Lung microvascular endothelial cell (primary cell): Measurements from ENCODE around the gene KLF13. TPM values are rescaled to one million over a fixed set of nuclear protein-coding genes. Genes with fewer than 3 reads are reported as not detected.
A peak's percentile ranks its signal among the peaks of the same experiment; 100 is the strongest.

ENCODE experiments used
- DNase-seq, 2 donors: peaks; one replicate each; pipeline versions ENCODE4 v3.0.0 to v3.0.0-alpha.2; 2010; ENCODE audit warnings: low read depth in 2 of 2
- total RNA-seq: library from RNA; depleted of rRNA; stranded (reverse); fragments of >200 nt; gene quantifications from 2 replicates; pipeline ENCODE4 v1.2.1, GENCODE V29; 2014

KLF13 gene
- total RNA-seq, 1 donor from 2014 or later, result 31.7 TPM

DNA sequence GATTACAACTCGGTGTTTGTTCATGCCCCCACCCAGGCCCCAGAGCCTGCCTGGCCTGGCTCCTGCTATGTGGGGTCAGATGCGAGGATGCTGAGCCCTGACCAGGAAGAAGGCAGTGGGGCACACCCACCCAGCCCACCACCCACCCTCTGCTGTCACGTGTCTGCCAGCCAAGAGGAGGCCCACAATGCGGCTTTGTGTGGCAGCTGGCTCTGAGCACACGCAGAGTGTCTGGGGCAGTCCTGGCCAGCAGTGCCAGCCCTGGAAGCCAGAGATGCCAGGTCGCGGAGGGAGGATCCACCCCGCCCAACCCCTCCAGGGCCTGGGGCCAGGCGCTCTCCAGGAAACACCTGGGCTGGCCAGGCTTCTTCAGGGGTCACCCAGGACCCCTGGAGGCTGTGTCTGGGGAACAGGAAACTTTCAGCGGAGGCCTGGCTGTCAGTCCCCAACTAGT lies 26.4 kb upstream of the KLF13 start:
- DNase-seq, result no peak

DNA sequence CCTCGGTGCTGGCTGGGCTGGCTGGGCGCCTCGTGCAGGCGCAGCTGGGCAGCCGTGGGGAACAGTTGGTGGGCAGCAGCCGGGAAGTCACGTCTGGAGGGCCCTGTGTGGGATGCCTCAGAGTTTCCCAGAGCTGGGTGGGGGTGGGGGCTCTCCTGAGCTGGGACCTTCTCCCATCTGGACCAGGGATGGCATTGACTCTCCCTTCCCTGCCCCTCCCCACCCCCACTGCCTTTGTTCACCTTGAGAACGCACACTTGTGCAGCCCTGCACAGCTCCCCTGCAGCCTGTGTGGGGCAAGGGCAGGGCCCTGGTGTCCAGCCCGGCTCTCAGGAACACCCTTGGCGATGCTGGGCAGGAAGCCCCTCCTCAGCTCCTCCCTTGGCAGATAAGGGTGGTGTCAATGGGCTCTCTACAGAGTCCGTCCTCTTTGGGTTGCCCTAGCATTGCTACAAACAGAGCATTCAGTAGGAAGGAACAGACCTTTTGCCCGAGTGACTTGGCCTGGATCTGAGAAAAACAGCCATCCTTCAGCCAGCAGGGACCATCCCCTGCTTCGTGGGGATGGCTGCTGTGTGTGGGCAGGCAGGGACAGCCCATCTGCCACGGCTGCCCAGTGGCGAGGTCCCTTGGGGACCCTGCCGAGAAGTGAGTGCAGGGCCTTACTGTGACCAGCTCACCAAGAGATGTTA lies 25.5 kb upstream of the KLF13 start:
- no peak for DNase-seq

DNA sequence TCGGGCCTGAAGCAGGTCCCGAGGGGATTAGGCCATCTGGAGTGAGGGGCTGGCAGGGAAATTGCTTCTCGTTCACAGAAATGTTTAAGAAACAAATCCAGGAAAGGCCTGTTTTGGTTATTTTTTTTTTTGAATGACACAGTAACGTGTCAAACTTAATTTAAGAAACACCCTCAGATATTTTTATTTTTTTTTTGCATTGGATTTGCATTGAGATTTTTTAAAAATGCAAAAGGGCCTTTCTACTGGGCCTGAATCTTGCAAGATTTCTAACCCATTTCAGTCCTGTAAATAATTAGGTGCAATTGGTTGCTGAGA lies 25.0 kb upstream of the KLF13 start:
- DNase-seq, result no peak

DNA sequence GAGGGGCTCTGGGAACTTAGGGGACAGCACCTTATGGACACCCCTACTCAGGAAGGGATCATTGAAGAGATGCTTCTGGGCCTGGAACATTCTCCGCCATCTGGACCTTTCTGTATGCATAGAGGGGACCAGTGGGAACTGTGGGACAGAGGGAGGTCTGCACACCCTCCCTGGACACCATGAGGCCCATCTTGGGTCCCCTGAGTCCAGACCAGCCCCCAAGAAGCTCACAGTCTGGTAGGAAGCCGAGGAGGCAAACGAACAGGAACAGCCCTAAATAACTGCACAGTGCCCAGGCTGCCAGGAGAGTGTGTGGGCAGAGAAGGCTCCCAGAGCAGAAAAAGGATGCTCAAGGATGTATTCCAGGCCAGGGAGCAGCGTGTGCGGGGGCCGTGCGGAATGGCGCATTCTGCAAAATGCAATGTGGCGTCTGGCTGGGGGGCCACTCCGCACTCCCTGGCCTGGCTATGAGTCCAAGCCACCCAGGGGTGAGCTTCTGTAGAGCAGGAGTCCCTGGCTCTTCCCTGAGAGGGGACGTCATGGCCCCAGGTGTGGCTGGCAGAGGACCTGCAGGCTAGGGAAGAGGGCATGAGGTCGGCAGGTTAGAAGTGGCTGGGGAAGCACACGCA lies 24.5 kb upstream of the KLF13 start:
- no peak for DNase-seq

DNA sequence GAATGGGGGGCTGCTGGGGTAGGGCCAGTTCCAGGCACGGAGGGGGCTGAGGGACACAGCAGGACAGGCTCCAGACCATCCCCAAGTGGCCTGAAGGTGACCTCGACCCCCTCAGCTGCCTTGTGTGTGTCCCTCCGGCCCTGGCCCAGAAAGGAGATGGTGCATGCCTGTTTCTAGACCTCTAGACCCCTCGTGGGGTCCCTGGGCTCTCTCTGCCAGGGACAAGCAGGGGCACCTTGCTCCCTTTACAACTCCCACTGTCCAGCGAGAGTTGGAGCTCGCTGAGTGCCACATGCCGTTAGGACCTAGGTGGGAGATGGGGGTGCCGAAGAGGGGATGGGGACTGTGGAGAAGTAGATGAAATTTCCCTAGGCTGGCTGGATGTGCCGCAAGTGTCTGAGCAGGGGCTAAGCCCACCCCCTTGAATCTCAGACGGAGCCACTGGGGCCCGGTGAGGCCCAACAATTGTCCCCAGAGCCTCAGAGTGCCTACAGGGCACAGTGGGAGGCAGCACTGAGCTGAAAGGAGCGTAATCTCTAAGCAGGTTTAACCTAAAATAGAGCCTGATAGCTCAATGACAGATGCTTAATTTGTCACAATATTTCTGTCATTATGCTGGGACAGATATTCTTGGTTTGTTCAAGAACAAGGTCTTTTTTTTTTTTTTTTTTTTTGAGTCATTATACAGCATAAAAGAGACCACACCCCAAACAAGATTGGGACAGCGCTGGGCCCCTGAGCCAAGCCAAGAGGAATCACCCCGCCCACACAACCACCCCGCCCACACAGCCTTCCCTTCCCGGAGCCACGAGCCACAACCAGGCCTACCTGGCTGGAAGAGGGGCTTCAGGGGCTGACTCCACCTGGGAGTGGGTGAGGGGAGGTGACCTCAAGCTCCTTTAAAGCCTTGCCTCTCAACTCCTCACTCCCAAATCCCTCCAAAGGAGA lies 23.6 kb upstream of the KLF13 start:
- DNase-seq, result no peak

DNA sequence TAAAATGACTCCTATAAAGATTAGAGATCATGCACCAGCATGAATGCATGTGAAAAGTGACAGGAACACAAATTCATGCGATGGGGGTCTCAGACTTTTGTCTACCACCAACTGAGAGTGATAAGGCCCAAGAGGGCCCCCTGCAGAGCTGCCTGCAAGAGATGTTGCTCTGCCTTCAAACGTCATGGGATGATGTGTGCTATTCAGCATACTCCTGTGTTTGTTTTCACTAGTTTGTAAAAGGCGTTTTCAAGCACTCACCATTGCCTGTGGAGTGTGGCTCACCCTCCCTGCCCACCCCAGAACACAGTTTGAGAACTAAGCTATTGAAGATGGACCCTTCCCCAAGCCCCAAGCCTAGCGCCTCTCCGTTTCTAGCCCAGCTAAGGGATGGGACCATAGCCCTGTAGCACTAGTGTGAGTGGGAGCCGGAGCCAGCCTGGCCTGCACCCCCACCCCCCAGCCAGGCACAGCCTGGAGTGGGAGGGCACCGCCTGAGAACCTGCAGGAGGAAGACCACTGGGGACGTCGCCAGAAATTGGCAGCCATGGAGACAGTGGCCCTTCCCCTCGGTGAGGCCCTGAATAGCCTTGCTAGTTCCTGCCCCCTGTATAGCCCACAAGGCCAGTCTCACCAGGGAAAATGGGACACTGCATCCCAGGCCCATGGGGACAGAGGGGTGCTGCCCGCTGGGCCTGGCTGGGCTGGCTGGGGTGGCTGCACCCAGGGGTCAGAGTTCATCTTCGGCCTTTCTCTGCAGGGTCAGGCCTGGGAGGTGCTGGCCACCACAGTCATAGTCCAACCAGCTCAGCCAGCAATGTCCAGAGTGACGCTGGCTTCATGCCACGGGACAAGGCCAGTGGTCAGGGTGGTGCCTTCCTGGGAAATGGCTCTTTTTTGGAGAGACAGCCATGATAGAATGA lies 22.6 kb upstream of the KLF13 start:
- DNase-seq, result no peak

DNA sequence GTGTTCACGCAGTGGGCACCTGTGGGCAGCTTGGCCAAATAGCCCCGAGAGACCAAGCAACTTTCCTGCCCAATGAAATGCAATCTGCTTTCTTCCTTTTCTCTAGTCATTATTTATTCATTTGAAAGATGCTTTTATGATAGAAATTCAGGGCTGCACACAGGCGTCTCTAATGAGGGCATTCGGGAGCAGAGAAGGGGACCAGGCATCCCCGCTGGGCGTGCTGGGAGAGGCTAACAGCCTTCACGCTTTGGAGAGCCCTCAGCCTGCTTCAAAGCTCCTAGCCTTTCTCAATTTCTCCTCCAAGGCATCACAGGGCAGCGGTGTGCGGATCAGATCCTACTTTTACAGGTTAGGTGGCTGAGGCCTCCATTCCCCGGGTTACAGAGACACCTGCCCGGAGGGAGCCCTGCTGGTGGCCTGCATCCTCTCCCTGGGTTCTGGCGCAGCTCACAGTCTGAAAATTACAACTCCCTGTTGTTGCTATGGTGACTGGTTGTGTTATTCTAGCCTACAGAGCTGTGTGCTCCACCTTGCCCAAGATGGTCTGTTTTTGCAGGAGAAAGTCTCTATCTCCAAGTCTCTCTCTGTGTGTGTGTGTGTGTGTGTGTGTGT lies 21.8 kb upstream of the KLF13 start:
- DNase-seq, result no peak

DNA sequence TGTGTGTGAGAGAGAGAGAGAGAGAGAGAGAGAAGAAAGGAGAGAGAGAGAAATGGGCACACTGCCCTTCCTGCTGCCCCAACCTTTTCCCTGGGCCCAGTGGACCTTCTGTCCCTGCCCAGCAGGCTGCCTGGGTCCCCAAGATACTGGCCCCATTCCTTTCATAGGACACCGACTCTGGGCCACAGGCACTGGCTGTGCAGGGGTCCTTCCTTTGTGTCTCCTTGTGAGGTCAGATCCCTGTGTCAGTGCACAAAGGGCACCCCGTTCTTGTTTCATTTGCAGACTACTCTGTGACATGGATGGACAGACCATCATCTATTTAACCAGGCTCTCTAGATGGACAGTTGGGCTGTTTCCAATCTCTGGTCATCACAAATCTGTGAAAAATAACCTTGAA lies 21.3 kb upstream of the KLF13 start:
- DNase-seq, result no peak

DNA sequence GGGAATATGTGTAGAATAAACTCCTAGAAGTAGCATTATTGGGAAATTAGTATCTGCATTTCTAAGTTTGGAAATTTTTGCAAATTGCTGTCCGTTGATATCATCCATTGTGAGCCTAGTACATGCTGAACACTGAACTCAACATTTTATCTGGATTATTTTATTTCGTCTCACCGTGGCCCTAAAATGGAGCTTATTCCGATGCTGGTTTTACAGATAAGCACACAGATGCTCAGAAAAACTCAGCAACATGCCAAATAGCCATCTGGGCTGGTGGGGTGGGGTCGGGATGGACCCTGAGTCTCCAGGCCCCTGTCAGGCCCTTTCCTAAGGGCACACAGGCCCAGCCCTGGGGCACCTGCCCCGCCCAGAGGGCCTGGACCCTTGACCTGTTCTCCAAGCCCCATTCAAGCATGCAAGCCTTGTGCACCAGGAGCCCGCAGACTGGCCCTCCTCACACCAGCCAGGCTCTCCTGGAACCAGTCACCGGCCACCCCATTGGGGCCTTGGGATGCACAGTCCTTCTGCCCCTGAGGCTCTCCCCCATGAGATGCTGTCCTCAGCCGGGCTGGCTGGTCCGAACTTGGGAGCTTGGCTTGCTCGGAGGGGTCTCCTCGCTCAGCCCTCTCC lies 20.7 kb upstream of the KLF13 start:
- no peak for DNase-seq

DNA sequence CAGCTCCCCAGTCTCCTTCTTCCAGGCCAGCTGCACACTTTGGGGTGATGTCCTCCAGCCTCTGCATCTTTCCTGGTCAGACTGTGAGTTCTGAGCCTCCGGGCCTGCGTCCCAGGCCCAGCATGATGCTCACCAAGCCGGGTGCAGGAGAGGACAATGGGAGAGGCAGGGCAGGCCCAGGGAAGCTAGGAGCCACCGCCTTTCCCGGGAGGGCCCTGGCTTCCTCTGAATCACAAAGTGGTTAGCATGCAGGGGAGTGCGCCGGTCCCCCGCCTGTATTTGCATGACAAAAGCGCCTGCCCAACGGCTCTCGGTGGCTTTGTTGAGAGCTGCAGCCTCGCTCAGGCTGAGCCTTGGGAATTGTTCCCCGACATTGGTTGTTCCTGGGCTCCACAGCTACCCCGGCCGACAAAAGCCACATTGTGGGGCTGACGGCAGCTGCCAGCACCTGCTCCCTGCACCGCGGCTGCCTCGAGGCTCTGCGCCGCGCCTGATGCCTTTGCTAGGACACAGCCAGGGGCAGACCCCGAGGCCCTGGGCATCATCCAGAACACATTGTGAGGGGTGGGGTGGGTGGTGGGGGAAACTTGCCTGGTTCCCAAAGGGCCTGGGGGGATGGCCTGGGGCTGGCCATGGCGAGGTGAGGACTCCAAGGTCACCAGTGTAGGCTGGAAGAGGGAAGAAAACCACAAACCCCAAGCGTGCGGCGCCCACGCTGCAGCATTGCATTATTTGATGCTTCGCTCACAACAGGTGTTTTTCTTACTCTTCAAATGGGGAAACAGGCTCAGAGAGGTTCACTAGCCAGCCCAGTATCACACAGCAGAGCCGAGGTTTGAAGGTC lies 20.0 kb upstream of the KLF13 start:
- DNase-seq, result peak in 1 of 2 donors; percentile 35

DNA sequence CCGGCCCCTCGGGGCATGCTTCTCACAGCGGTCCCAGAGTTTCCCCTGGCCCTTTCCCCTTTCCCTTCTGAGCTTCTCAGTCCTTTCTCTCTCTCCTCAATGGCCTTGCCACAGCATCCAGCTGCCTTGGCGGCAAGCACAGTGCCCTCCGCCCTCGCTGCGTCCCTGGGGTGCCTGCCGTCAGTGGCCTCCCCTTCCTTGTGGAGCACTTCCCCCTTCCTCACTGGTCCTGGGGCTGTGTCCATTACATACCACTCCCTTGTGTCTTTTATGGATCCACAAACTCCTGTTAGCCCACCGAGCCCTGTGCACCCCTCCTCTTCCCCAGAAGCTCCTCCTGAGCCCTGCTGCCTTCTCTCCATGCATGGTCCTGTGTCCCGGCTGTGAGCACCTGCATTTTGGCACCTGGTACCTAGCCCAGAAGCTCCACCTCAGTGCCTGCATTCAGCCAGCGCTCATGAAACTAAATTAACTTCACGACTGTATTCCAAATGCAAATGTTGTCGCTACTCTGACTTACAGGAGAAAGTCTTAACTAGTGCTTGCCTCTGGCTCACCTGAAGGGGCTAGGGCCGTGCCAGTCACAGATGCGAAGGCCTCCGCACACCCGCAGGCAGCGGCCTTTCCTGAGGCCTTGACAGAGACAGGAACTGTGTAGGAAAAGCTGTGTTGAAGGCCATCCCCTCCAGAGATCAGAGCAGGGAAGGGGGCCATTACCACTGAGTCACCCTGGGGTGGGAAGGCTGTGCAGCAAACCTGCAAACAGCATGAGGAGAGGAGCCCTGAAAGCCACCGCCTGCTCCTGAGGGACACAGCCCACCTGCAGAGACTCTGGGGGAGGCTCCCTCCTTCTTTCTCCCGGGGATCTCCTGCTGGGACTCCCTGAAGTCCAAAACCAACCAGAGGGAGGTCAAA lies 19.1 kb upstream of the KLF13 start:
- no peak for DNase-seq

DNA sequence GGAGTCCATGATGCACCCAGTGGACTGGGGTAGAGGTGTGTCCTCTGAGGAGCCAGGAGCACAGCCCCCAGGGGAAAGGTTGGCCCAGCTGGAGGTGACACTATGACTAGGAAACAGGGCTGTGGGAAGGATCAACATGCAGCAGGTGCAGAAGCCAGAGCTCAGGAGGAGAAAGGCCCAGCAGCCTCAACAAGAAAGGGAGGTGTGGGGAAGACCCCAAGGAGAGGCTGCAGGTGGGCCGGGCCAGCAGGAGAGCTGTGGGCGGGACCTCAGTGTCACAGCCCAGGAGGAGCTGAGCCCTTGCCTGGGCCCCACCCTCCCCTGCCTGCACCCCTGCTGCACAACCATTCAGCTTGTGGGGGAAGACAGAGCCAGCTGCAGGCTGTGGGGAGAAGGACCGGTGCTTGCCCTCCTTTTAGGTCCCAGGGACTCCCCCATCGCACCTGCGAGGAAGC lies 18.4 kb upstream of the KLF13 start:
- no peak for DNase-seq

DNA sequence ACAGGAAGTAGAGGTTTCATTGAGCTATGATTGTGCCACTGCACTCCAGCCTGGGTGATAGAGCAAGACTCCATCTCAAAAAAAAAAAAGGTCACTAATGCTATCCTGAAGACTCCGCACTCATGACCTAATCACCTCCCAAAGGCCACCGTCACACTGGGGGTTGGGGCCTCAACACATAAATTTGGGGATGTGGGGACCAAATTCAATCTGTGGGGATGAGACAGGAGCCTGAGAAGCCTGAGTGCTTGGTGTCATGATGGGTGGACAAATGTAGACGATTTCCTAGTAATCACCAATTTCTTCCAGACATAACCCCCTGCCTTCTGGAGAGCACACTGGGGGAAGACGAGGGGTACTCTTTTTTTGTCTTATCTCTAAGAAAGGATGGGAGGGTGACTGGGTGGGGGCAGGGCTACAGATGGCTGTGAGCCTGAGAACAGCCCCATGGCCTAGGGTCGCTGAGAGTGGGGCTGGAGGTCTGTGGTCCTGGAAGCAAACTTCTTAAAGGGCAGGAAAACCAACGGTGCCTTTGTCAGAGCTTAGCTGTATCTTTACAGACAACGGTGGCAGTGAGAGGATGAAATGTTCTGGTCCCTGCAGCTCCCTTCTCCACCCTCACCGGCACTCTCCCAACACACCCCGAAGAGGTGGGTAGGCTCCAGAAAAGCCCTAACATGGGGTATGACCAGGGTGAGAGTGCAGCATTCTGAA lies 16.6 kb upstream of the KLF13 start:
- no peak for DNase-seq

DNA sequence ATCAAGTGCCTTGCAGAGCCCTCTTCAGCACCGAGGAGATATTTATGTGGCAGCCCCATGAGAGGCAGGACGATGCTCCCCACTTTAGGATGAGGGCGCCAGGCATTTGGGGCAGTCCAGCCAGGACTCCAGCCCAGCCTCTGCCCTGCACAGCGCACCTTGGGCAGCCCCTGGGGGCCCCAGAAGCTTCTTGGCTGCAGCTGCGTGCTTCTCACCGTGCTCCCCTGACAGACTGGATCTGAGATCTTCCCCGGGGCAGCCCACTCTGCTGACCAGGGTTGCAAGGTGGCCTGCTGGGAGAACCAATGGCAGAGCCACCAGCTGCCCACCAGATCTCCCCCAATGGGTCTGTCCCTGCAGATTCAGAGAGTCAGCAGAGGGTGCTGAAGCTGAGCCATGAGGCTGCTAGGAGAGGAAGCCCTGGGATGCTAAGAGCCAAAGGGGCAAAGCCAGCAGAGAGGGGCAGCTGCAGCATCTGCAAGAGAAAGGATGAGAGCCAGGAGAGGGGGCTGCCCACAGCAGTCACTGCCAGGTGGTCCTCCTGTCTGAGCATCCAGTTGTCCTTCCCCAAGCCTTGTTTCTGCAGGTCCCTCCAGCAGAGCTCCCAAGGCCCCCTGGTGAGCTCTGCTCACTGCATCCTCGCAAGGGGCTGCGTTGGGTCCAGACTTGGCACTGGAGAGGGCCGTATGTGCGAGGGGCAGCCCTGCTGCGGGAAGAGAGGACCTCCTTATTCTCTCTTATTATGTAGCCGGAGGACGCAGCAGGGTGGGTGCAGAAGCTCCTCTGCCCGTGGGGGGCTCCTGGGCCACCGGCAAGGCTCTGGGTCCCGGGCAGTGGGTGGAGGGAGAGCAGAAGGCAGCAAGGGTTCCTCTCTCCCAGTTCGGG lies 14.7 kb upstream of the KLF13 start:
- DNase-seq, result no peak

DNA sequence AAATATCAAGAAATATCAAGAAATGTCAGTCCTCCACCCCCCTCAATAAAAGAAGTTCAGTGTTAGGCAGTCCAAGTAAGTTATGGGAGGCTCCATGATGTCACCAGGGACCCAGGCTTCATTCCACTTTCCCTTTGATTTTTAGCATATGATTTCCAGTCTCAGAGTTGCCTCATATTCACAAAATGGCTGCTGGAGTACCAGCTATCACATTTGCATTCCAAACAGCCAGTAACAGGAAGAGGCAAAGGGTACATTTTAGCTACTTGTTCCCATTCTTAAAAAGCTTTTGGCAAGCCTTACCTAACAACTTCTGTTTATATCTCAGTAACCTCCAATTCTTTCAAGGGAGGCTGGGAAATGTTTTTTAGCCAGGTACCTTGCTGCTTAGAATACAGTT lies 13.4 kb upstream of the KLF13 start:
- DNase-seq, result no peak

DNA sequence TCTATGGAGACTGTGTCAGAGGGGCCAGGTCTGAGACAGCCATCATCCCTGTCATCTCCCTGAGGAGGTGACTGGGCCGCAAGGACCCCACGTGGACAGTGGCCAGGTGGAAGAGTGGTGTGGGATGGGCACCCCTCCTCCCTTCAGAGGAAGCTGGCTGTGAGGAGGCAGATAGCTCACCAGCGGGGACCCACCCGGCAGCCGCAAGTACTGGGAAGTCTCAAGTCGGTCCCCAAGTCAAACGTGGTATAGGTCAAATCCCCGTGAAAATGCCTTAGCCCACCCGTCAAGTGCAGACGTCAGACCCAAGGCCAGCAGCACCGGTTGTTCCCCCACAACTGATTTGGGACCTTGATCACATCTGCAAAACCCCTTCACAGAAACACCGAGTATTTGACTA lies 12.3 kb upstream of the KLF13 start:
- no peak for DNase-seq
